MG63 (cell line): ENCODE data around the gene NDUFC2. TPM values are rescaled to one million over a fixed set of nuclear protein-coding genes. Genes with fewer than 3 reads are reported as not detected.
"Not testable (repeated sequence)": the region's sequence is repeated elsewhere in the genome, so short reads cannot be mapped to it uniquely, and the experiment has no call there.

Experiments used
- DNase-seq: peaks from one replicate; pipeline ENCODE4 v3.0.0-alpha.2; 2020
- H3K27me3 ChIP-seq: fragments of 250-450 bp; sonication (Bioruptor Pico); 2 replicates; pipeline ENCODE4 v1.5.1; 2020; ENCODE audit warnings: mild to moderate bottlenecking, moderate library complexity
- H3K36me3 ChIP-seq: fragments of 250-450 bp; sonication (Bioruptor Pico); 2 replicates; pipeline ENCODE4 v1.5.1; 2020; ENCODE audit warnings: mild to moderate bottlenecking, moderate library complexity
- H3K4me3 ChIP-seq: fragments of 250-450 bp; sonication (Bioruptor Pico); 2 replicates; pipeline ENCODE4 v1.5.1; 2020; ENCODE audit warnings: mild to moderate bottlenecking, moderate library complexity
- H3K9me3 ChIP-seq: fragments of 250-450 bp; sonication (Bioruptor Pico); 2 replicates; pipeline ENCODE4 v1.5.1; 2020; ENCODE audit warnings: mild to moderate bottlenecking, moderate library complexity
- total RNA-seq: library from RNA; depleted of rRNA; stranded (reverse); fragments of >200 nt; shearing (Covaris generic); gene quantifications from 2 replicates; pipeline ENCODE4 v1.2.3, GENCODE V29; 2014; ENCODE audit warnings: low replicate concordance

The NDUFC2 gene
- total RNA-seq, 1 experiment from 2014 or later, result 77.7 TPM

DNA sequence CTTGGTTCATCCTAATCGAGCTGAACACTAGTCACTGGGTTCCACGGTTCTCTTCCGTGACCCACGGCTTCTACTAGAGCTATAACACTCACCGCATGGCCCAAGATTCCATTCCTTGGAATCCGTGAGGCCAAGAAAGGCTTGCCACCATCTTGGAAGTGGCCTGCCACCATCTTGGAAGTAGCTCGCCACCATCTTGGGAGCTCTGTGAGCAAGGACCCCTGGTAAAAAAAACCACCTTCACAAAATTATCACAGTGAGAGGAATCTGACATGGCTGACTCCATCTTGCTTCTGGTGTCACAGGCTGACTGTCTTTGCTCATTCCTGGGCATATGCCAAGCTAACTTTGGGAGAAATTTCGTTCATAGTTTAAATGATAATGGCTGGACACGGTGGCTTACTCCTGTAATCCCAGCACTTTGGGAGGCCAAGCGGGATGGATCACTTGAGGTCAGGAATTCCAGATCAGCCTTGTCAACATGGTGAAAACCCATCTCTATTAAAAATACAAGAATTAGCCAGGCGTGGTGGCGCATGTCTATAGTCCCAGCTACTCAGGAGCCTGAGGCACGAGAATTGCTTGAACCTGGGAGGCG, 37.7 kb downstream of the NDUFC2 start:
- Histone ChIP-seq H3K4me3 (no peak overlapping the region), H3K36me3 (no peaks in the 10 kb centered on the region), H3K9me3 (no peaks in the 10 kb centered on the region), H3K27me3 (no peaks in the 10 kb centered on the region)
- no peak for DNase-seq

DNA sequence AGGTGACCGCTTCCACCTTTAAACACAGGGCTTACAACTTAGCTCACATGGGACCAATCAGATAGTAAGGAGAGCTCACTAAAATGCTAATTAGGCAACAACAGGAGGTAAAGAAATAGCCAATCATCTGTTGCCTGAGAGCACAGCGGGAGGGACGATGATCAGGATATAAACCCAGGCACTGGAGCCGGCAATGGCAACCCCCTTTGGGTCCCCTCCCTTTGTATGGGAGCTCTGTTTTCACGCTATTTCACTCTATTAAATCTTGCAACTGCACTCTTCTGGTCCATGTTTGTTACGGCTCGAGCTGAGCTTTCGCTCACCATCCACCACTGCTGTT, 38.3 kb downstream of the NDUFC2 start:
- H3K4me3 ChIP-seq, H3K36me3 ChIP-seq, DNase-seq, H3K27me3 ChIP-seq, H3K9me3 ChIP-seq: not testable (repeated sequence)

GRCh38 chr11:78040691-78041379, 38.8 kb downstream of the NDUFC2 start:
- H3K36me3 ChIP-seq, result no peaks in the 10 kb centered on the region
- no peaks in the 10 kb centered on the region for H3K9me3 ChIP-seq
- peak; percentile 62 for DNase-seq
- no peak overlapping the region for H3K4me3 ChIP-seq
- no peaks in the 10 kb centered on the region for H3K27me3 ChIP-seq

- Histone ChIP-seq H3K27me3 (no peaks in the 10 kb centered on the region), H3K9me3 (no peaks in the 10 kb centered on the region), H3K4me3 (peak overlapping the region; percentile 18), H3K36me3 (no peaks in the 10 kb centered on the region)
- peak; percentile 90 for DNase-seq
Observed at GRCh38 chr11:78039919-78040671, 39.6 kb downstream of the NDUFC2 start.

- DNase-seq, result no peak
- Histone ChIP-seq H3K9me3 (no peaks in the 10 kb centered on the region), H3K36me3 (no peaks in the 10 kb centered on the region), H3K4me3 (no peak overlapping the region), H3K27me3 (no peaks in the 10 kb centered on the region)
Observed at GRCh38 chr11:78039391-78039918, 40.2 kb downstream of the NDUFC2 start.

DNA sequence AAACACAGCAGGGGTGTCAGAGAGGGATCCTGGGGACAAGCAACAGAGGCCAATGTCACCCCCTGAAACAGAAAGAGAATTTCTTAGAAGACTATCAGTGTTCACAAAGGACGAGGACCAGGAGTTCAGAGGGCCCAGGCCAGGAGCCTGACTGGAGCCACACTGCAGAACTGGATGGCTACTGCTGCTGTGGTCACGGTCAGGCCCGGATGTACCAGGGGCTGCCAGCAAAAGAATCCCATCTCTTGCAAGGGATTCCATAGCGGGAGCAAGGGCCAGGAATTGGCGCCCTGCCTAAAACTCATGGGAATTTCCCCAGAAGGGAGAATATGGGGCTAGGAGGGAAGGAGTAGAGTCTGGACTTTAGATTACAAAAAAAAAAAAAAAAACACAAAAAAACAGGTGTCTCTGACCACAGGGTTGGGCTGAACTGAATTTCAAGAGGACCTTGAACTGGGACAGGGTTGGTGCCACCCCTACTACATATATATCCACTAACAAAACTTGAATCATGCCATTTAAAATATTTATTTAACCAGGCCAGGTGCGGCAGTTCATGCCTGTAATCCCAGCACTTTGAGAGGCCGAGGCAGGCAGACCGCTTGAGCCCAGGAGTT, 40.9 kb downstream of the NDUFC2 start:
- H3K9me3 ChIP-seq, result no peaks in the 10 kb centered on the region
- no peaks in the 10 kb centered on the region for H3K27me3 ChIP-seq
- H3K4me3 ChIP-seq, result no peak overlapping the region
- H3K36me3 ChIP-seq, result no peaks in the 10 kb centered on the region
- DNase-seq, result no peak

- no peak overlapping the region for H3K4me3 ChIP-seq
- no peak for DNase-seq
- H3K27me3 ChIP-seq, result no peaks in the 10 kb centered on the region
- no peaks in the 10 kb centered on the region for H3K9me3 ChIP-seq
- H3K36me3 ChIP-seq, result no peaks in the 10 kb centered on the region
Observed at GRCh38 chr11:78037825-78038620, 41.6 kb downstream of the NDUFC2 start.

DNA sequence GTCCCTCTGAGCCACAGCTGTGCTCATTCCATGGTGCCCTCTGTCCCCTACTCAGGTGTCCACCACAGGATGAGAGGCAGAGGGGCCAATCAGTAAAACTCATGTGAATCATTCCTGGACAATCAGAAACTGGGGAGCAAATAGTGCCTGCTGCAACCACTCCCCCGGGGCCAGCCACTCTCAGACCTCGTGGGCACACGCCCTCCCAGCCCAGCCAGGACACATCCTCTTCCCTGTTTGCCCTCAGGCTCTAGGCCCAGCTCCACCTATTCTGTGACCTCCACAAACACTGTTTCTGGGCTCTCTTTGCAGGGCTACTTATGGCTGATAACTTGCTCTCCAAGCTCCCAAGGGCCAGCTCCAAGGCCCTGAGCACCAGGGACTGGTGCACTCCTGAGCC, 42.6 kb downstream of the NDUFC2 start:
- no peaks in the 10 kb centered on the region for H3K27me3 ChIP-seq
- H3K9me3 ChIP-seq, result no peaks in the 10 kb centered on the region
- no peaks in the 10 kb centered on the region for H3K36me3 ChIP-seq
- no peak overlapping the region for H3K4me3 ChIP-seq
- no peak for DNase-seq

- Histone ChIP-seq H3K4me3 (no peak overlapping the region), H3K36me3 (no peaks in the 10 kb centered on the region), H3K27me3 (no peaks in the 10 kb centered on the region), H3K9me3 (no peaks in the 10 kb centered on the region)
- no peak for DNase-seq
Observed at GRCh38 chr11:78036313-78036712, 43.3 kb downstream of the NDUFC2 start.

DNA sequence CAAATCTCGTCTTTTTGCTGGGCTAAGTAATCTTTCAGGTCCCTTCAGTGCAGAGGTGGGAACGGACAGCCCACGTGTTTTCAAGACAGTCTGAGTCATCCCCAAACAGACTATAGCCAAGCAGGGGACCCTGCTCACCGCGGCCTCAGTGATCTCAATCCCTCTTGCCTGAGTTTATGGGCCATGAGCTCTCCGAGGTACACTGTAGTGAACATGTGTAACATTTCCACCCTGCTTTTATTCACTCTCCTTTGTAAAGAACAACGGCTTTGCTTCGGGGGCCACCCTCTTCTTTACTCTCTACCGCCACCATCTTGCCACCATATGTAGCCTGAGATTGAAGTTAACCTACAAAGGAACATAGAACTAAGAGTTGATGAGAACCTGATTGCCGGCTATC, 45.0 kb downstream of the NDUFC2 start:
- no peak for DNase-seq
- Histone ChIP-seq H3K36me3 (no peaks in the 10 kb centered on the region), H3K9me3 (no peaks in the 10 kb centered on the region), H3K4me3 (no peak overlapping the region), H3K27me3 (no peaks in the 10 kb centered on the region)

DNA sequence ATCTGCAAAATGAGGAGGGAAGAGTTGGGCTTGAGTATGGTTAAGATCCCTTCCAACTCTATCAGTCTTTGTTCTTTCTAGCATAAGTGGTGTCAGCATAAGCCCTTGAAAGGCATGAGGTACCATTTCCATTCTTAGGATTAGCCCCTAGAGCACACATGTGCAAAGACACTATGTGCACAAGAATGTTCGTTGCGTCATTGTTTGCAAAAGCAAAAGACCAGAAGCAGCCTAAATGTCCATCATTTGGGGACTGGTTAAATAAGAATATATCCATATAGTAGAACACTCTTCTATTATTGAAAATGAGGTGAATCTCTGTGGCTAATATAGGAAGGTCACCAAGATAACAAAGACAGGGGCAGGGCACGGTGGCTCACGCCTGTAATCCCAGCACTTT, 46.6 kb downstream of the NDUFC2 start:
- Histone ChIP-seq H3K27me3 (no peaks in the 10 kb centered on the region), H3K36me3 (no peaks in the 10 kb centered on the region), H3K9me3 (no peaks in the 10 kb centered on the region), H3K4me3 (no peak overlapping the region)
- no peak for DNase-seq

DNA sequence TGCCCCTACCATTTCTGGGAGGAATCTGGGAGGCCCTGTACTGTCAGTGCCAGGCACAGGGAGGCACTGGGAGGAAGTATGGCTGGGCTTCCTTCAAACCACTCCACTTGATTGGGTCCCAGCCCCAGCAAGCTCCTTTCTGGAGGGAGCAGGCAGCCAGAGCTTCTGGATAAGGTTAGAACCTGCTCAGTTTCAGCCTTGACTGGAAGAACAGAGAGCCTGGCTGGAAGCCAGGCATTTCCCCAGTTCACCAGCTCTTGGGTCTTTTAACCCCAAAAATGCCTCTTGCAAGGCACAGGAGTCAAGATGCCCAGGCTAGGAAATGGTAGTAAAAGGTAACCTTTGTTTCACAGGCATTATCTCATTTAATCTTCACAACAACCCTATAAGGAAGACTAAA, 47.6 kb downstream of the NDUFC2 start:
- H3K4me3 ChIP-seq, result no peak overlapping the region
- no peaks in the 10 kb centered on the region for H3K36me3 ChIP-seq
- no peaks in the 10 kb centered on the region for H3K9me3 ChIP-seq
- no peak for DNase-seq
- H3K27me3 ChIP-seq, result no peaks in the 10 kb centered on the region

DNA sequence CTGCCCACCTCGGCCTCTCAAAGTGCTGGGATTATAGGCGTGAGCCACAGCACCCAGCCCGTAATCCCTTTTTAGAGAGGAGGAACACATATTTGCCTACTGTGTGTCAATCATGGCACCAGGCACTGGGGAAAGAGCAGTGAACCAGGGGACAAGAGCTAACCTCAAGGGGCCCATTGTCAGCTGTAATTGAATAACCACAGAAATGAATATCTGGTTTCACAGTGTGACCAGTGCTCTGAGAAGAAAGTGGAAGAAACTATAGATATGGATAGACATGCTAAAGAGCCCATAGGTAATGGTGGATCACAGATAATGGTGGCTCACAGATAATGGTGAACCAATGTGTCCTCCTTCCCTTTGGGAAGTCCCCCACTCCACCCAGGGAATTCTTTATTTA, 48.0 kb downstream of the NDUFC2 start:
- no peak overlapping the region for H3K4me3 ChIP-seq
- H3K9me3 ChIP-seq, result no peaks in the 10 kb centered on the region
- H3K36me3 ChIP-seq, result no peaks in the 10 kb centered on the region
- no peak for DNase-seq
- H3K27me3 ChIP-seq, result no peaks in the 10 kb centered on the region

- H3K9me3 ChIP-seq, result no peaks in the 10 kb centered on the region
Observed at GRCh38 chr11:78030429-78031325, 49.0 kb downstream of the NDUFC2 start.

GRCh38 chr11:78028423-78028822, 51.2 kb downstream of the NDUFC2 start:
- not testable (repeated sequence) for H3K4me3 ChIP-seq, DNase-seq, H3K36me3 ChIP-seq, H3K27me3 ChIP-seq, H3K9me3 ChIP-seq

More at GRCh38 chr11:78030429-78031325, 49.0 kb downstream of the NDUFC2 start:
- peak; percentile 87 for DNase-seq
- no peaks in the 10 kb centered on the region for H3K36me3 ChIP-seq
- H3K4me3 ChIP-seq, result no peak overlapping the region
- H3K27me3 ChIP-seq, result no peaks in the 10 kb centered on the region

DNA sequence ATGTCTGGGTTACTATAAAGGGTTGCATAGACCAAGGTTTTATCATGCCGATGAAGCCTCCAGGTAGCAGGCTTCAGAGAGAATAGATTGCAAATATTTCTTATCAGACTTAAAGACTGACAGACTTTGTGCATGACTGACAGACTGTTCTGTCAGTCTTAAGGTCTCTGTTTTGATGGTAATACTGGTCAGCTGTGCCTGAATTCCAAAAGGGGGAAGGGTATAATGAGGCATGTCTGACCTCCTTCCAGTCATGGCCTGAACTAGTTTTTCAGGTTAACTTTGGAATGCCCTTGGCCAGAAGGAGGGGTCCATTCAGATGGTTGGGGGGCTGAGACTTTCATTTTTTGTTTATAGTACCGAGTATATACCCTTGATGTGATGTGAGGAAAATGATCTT, 51.9 kb downstream of the NDUFC2 start:
- no peak for DNase-seq
- no peak overlapping the region for H3K4me3 ChIP-seq
- no peaks in the 10 kb centered on the region for H3K9me3 ChIP-seq
- no peaks in the 10 kb centered on the region for H3K27me3 ChIP-seq
- H3K36me3 ChIP-seq, result no peaks in the 10 kb centered on the region
